ENCODE results near the gene REPIN1. TPM values are rescaled to one million over a fixed set of nuclear protein-coding genes. Genes with fewer than 3 reads are reported as not detected.

The REPIN1 gene
- total and polyA plus RNA-seq, 9 of the 15 experiments (the other 6 are each of a cell fraction or from before 2014, with no cell fraction given), result 8.1 to 283 (median 94.3) TPM

DNA sequence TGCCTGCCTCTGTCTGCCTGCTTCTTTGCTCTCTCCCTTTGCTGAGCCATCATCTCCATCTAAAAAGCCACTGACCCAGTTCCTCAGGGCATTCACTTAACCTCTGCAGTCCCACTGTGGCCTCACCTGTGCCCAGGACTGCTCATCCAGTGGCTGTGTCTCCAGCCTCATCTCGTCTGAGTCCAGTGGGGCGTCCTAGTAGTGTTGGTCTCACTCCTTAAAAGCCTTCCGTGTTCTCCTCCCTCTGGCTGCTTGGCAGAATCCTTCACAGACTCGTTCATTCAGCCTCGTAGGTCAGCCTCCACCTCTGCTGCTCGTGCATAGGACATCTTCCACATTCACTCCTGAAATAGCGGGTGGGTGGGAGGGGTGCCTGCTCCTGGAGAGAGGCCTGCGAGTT, 34.5 kb upstream of the REPIN1 start (continued):
- TF ChIP-seq, protein P1, sequence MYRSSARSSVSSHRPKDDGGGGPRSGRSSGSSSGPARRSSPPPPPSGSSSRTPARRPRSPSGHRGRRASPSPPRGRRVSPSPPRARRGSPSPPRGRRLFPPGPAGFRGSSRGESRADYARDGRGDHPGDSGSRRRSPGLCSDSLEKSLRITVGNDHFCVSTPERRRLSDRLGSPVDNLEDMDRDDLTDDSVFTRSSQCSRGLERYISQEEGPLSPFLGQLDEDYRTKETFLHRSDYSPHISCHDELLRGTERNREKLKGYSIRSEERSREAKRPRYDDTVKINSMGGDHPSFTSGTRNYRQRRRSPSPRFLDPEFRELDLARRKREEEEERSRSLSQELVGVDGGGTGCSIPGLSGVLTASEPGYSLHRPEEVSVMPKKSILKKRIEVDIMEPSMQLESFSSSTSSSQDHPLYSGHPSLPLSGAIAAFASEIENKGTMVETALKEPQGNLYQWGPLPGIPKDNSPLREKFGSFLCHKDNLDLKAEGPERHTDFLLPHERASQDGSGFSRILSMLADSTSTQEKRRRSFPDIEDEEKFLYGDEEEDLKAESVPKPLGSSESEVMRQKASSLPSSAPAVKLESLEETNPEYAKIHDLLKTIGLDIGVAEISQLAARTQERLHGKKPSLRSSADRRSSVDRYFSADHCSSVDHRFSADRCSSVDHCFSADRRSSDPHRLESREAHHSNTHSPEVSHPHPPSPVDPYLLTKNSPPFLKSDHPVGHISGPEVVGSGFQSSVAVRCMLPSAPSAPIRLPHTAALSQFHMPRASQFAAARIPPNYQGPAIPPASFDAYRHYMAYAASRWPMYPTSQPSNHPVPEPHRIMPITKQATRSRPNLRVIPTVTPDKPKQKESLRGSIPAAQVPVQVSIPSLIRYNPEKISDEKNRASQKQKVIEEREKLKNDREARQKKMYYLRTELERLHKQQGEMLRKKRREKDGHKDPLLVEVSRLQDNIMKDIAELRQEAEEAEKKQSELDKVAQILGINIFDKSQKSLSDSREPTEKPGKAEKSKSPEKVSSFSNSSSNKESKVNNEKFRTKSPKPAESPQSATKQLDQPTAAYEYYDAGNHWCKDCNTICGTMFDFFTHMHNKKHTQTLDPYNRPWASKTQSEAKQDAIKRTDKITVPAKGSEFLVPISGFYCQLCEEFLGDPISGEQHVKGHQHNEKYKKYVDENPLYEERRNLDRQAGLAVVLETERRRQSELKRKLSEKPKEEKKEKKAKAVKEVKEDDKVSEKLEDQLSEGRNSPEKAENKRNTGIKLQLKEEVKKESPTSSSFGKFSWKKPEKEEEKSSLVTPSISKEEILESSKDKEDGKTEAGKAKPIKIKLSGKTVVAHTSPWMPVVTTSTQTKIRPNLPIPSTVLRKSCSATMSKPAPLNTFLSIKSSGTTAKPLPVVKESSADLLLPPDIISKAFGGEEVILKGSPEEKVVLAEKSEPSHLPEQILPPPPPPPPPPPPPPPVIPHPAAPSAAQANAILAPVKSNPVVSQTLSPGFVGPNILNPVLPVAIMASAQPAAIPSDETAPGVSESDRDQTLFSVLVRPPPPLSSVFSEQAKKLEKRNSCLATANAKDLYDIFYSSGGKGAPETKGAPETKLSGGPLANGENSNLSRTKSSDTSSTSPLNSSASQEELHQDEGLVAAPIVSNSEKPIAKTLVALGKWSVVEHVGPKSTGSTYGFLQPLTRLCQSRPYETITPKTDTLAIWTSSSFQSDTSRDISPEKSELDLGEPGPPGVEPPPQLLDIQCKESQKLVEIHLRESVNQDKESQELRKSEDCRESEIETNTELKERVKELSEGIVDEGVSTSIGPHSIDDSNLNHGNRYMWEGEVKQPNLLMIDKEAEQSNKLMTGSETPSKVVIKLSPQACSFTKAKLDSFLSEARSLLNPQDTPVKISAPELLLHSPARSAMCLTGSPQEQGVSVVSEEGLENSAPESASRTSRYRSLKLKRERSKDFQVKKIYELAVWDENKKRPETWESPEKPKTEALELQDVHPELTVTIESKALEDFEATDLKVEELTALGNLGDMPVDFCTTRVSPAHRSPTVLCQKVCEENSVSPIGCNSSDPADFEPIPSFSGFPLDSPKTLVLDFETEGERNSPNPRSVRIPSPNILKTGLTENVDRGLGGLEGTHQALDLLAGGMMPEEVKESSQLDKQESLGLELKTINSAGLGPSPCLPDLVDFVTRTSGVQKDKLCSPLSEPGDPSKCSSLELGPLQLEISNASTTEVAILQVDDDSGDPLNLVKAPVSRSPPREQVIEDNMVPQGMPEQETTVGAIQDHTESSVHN (IDR thresholded peaks at IDR 0.05; ENCODE audit: borderline replicate concordance in 1 of 2, low read depth in 1 of 2), result no peak
- no peak for TF ChIP-seq DPF2 (IDR thresholded peaks at IDR 0.05)
- TF ChIP-seq, protein P2, sequence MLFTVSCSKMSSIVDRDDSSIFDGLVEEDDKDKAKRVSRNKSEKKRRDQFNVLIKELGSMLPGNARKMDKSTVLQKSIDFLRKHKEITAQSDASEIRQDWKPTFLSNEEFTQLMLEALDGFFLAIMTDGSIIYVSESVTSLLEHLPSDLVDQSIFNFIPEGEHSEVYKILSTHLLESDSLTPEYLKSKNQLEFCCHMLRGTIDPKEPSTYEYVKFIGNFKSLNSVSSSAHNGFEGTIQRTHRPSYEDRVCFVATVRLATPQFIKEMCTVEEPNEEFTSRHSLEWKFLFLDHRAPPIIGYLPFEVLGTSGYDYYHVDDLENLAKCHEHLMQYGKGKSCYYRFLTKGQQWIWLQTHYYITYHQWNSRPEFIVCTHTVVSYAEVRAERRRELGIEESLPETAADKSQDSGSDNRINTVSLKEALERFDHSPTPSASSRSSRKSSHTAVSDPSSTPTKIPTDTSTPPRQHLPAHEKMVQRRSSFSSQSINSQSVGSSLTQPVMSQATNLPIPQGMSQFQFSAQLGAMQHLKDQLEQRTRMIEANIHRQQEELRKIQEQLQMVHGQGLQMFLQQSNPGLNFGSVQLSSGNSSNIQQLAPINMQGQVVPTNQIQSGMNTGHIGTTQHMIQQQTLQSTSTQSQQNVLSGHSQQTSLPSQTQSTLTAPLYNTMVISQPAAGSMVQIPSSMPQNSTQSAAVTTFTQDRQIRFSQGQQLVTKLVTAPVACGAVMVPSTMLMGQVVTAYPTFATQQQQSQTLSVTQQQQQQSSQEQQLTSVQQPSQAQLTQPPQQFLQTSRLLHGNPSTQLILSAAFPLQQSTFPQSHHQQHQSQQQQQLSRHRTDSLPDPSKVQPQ (CRISPR knock-in tag; IDR thresholded peaks at IDR 0.05; ENCODE audit: borderline replicate concordance), result no peak
- no peak for TF ChIP-seq NUFIP1 (IDR thresholded peaks at IDR 0.05; ENCODE audit: partially characterized antibody)
- TF ChIP-seq ELF2 (CRISPR knock-in tag; IDR thresholded peaks at IDR 0.05), result no peak
- no peak for TF ChIP-seq ELF4 (CRISPR knock-in tag; IDR thresholded peaks at IDR 0.05)
- TF ChIP-seq ZC3H8 (IDR thresholded peaks at IDR 0.05), result no peak
- no peak for TF ChIP-seq KDM4B (IDR thresholded peaks at IDR 0.05; ENCODE audit: borderline replicate concordance in 2 of 2, low read depth in 1 of 2)
- TF ChIP-seq CEBPB (tag; IDR thresholded peaks at IDR 0.05), result no peak
- no peak for TF ChIP-seq LARP7 (IDR thresholded peaks at IDR 0.05)

Data from K562 (cell line).